ENCODE measurements around the gene SART3.
"Not testable (repeated sequence)": the region's sequence is repeated elsewhere in the genome, so short reads cannot be mapped to it uniquely, and the experiment has no call there.

The SART3 gene

GRCh38 chr12:108485371-108485770 lies 75.6 kb downstream of the SART3 start:
- not testable (repeated sequence) for DNase-seq

DNA sequence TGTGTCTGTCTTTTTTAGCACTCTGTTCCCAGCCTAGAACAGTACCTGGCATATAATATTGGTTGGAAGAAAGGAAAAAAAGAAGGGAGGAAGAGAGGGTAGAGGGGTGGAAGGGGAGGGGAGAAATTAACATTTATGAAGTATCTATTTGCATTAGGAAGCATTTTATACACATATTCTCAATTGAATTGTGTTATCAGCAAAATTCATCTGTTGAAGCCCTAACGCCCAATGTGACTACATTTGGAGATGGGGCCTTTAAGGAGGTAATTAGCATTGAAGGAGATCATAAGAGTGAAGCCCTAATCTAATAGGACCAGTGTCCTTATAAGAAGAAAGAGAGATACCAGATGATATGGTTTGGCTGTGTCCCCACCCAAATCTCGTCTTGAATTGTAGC lies 76.1 kb downstream of the SART3 start:
- DNase-seq, result no peak

- DNase-seq, result no peak
Measured at GRCh38 chr12:108484431-108484830, 76.5 kb downstream of the SART3 start.

- DNase-seq, result no peak
Measured at GRCh38 chr12:108483213-108484059, 77.5 kb downstream of the SART3 start.

- no peak for DNase-seq
Measured at GRCh38 chr12:108482717-108483212, 78.2 kb downstream of the SART3 start.

DNA sequence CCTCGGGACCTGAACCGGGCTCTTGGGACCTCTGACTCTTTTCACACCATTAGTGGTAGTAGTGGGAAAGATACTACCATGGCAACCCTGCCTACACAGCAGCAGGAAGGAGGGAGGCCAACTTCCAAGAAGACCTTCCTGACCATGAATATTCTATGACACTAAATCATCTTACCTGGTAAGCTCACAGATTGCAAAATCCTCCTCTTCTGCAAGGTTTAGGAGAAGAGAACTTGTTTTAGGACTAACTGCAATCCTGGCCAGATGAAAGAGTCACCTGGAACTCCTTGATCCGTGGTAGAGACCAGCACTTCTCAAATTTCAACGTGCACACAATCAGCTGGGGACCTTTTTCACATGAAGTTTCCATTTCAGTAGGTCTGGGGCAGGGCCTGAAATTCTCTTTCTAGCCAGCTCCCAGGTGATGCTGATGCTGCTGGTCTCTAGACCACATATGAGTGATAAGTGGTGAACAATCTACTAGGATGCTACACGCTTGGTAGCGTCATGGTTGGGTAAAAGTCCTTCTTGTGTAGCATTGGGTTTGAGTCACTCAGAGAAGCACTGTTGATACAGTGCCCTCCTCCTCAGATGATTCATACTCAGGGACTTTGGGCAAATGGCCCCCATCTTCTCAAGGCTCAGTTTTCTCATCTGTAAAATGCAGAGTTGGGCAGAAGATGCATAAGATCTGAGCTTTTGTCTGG lies 81.5 kb downstream of the SART3 start:
- DNase-seq, result no peak

DNA sequence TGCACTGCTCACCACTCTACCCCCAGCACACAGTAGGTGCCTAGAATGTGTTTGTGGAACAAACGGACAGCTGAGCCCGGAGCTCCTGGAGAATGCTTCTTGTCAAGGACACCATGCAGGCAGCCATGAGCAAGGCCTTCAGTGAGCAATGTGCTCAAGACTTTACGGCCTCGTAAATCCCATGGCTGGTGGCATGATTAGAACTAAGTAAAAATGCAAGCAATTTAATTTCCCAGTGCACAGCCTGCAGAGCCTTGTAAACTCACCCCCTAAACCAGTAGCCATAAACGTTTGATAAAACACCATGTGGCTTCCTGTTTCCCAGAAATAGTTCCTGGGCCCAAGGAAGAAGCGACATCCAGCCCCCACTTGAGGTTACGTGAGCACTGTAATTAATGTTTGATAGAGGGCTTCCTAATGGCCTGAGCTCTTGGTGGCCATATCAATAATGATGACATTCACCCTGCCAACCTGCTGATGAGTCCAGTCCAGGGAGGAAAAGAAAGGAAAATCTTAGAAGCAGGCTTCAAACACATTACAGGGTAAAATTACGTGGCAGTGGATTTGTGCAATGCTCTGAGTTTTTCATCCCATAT lies 82.3 kb downstream of the SART3 start:
- DNase-seq, result no peak

- DNase-seq, result no peak
Measured at GRCh38 chr12:108477881-108478259, 83.1 kb downstream of the SART3 start.

GRCh38 chr12:108477055-108477880 lies 83.7 kb downstream of the SART3 start:
- no peak for DNase-seq

GRCh38 chr12:108475396-108475795 lies 85.6 kb downstream of the SART3 start:
- DNase-seq, result no peak

- DNase-seq, result no peak
Measured at GRCh38 chr12:108473400-108474055, 87.4 kb downstream of the SART3 start.
